Measurements from ENCODE around the gene CDC123.
"Not testable (repeated sequence)": the region's sequence is repeated elsewhere in the genome, so short reads cannot be mapped to it uniquely, and the experiment has no call there.

CDC123 gene

DNA sequence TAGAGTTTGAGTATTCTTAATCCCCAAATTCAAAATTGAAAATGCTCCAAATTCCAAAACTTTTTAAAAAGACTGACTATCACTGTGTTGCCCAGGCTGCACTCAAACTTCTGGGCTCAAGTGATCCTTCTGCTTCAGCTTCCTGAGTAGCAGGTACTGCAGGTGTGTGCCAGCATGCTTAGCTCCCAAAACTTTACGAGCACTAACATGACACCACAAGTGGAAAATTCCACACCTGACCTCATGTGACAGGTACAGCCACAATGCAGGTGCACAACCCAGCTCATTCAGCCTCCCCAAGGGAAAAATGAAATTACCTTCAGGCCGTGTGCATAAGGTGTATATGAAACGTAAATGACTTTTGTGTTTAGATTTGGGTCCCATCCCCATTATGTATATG is 16.5 kb downstream of the CDC123 start:
- H3K36me3 ChIP-seq (ENCODE audit: insufficient read depth, low read length), result peaks cover 91% of the 10 kb centered on the region
- WGBS, result 88% methylated on average over 1 of the region's 3 CpGs
- no peak overlapping the region for H3K4me3 ChIP-seq (ENCODE audit: low read length)
- H3K9ac ChIP-seq (ENCODE audit: low read depth, low read length), result no peak overlapping the region
- H3K27me3 ChIP-seq (ENCODE audit: insufficient read depth, low read length), result no peaks in the 10 kb centered on the region
- no peaks in the 10 kb centered on the region for H3K9me3 ChIP-seq (ENCODE audit: insufficient read depth, low read depth, low read length)
- H3K27ac ChIP-seq (ENCODE audit: low read depth, low read length), result no peak overlapping the region
- no peaks in the 10 kb centered on the region for H3K4me1 ChIP-seq (ENCODE audit: insufficient read depth, low read length)

DNA sequence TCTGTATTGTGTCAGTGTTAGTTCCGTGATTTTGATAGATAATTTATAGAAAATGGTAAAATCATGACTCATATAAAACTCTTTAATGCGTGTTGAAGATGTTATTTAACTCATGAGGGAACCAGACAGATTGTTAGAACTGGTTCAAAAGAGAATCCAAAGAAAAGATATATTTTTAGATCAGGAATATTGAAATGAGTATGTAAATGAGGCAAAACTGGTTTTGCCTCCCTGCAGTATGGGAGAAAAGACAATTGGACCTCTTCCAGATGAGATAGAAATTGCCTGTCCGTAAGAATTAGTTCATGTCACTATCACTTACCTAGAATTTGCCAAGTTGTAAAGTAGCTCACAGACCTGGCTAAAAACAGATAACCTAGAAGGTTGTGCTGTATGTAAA is 17.6 kb downstream of the CDC123 start:
- no peaks in the 10 kb centered on the region for H3K9me3 ChIP-seq (ENCODE audit: insufficient read depth, low read depth, low read length)
- no peak overlapping the region for H3K27ac ChIP-seq (ENCODE audit: low read depth, low read length)
- H3K9ac ChIP-seq (ENCODE audit: low read depth, low read length), result no peak overlapping the region
- no peak overlapping the region for H3K4me3 ChIP-seq (ENCODE audit: low read length)
- no peaks in the 10 kb centered on the region for H3K27me3 ChIP-seq (ENCODE audit: insufficient read depth, low read length)
- H3K4me1 ChIP-seq (ENCODE audit: insufficient read depth, low read length), result no peaks in the 10 kb centered on the region
- H3K36me3 ChIP-seq (ENCODE audit: insufficient read depth, low read length), result peaks cover 90% of the 10 kb centered on the region
- 91% methylated on average over 3 of the region's 3 CpGs for WGBS

DNA sequence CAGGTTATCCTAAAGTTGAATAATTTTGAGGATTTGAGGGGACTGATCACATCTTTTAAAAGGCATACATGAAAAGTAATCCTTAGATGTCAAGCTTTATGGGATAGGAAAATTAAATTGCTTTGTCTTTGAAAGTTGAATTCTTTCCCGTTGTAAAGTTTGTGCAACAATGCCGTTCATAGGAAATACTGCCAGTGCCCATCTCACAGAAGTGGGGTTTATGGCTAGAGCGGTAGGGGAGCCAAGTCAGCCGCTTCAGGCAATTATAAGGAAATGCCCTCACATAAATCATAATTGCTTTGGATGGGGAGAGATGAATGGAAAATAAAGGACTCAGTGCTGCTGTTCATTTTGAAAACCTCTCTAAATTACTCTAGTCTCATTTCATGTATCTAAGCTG is 18.1 kb downstream of the CDC123 start:
- H3K9me3 ChIP-seq (ENCODE audit: insufficient read depth, low read depth, low read length), result no peaks in the 10 kb centered on the region
- 94% methylated on average over 3 of the region's 4 CpGs for WGBS
- H3K4me1 ChIP-seq (ENCODE audit: insufficient read depth, low read length), result no peaks in the 10 kb centered on the region
- no peak overlapping the region for H3K9ac ChIP-seq (ENCODE audit: low read depth, low read length)
- no peaks in the 10 kb centered on the region for H3K27me3 ChIP-seq (ENCODE audit: insufficient read depth, low read length)
- no peak overlapping the region for H3K4me3 ChIP-seq (ENCODE audit: low read length)
- H3K36me3 ChIP-seq (ENCODE audit: insufficient read depth, low read length), result peaks cover 90% of the 10 kb centered on the region
- no peak overlapping the region for H3K27ac ChIP-seq (ENCODE audit: low read depth, low read length)

DNA sequence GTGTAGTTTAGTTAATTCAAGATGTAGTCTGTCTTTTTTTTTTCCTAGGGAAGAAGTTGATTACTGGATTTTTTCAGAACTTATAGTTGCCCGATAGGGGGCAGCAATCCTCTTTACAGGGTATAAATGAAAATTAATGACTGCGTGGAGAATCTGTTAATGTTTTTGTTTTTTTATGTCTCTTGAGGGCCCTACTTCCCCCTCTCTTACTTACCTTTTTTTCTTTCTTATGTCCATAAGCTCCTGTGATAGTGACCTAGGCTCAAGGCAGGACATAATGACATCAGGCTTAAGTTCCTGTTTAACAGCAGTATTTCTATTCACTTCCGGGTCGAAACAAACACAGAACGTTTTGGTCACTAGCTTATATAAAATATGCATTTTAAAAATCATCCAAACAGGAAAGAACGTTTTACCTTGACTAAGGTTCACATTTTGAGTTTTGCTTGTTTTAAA is 18.8 kb downstream of the CDC123 start:
- H3K4me1 ChIP-seq (ENCODE audit: insufficient read depth, low read length), result no peaks in the 10 kb centered on the region
- H3K4me3 ChIP-seq (ENCODE audit: low read length), result no peak overlapping the region
- H3K36me3 ChIP-seq (ENCODE audit: insufficient read depth, low read length), result peaks cover 89% of the 10 kb centered on the region
- H3K27me3 ChIP-seq (ENCODE audit: insufficient read depth, low read length), result no peaks in the 10 kb centered on the region
- no peaks in the 10 kb centered on the region for H3K9me3 ChIP-seq (ENCODE audit: insufficient read depth, low read depth, low read length)
- H3K27ac ChIP-seq (ENCODE audit: low read depth, low read length), result no peak overlapping the region
- 73% methylated on average over 5 of the region's 6 CpGs for WGBS
- no peak overlapping the region for H3K9ac ChIP-seq (ENCODE audit: low read depth, low read length)

DNA sequence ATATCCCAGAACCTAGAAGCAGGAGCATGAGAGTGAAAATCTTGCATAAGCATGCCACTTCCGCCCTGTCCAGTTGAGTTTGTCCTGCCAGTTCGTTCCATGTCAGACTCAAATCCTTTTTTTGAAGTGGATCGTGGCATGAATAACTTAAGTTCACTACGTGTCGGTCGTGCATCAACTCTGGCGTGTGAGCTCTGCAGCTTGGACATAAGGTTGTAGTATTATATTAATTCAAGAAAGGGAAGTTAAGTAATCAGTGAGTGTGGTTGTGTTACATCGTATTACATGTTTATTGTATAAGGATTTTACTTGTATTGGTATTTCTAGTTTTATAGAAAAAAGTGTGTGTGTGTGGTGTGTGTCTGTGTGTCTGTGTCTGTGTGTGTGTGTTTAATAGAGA is 23.0 kb downstream of the CDC123 start:
- H3K9me3 ChIP-seq (ENCODE audit: insufficient read depth, low read depth, low read length), result no peaks in the 10 kb centered on the region
- no peaks in the 10 kb centered on the region for H3K4me1 ChIP-seq (ENCODE audit: insufficient read depth, low read length)
- WGBS, result 95% methylated on average over 8 of the region's 8 CpGs
- no peak overlapping the region for H3K9ac ChIP-seq (ENCODE audit: low read depth, low read length)
- H3K4me3 ChIP-seq (ENCODE audit: low read length), result no peak overlapping the region
- H3K27me3 ChIP-seq (ENCODE audit: insufficient read depth, low read length), result no peaks in the 10 kb centered on the region
- peaks cover 81% of the 10 kb centered on the region for H3K36me3 ChIP-seq (ENCODE audit: insufficient read depth, low read length)
- H3K27ac ChIP-seq (ENCODE audit: low read depth, low read length), result no peak overlapping the region

DNA sequence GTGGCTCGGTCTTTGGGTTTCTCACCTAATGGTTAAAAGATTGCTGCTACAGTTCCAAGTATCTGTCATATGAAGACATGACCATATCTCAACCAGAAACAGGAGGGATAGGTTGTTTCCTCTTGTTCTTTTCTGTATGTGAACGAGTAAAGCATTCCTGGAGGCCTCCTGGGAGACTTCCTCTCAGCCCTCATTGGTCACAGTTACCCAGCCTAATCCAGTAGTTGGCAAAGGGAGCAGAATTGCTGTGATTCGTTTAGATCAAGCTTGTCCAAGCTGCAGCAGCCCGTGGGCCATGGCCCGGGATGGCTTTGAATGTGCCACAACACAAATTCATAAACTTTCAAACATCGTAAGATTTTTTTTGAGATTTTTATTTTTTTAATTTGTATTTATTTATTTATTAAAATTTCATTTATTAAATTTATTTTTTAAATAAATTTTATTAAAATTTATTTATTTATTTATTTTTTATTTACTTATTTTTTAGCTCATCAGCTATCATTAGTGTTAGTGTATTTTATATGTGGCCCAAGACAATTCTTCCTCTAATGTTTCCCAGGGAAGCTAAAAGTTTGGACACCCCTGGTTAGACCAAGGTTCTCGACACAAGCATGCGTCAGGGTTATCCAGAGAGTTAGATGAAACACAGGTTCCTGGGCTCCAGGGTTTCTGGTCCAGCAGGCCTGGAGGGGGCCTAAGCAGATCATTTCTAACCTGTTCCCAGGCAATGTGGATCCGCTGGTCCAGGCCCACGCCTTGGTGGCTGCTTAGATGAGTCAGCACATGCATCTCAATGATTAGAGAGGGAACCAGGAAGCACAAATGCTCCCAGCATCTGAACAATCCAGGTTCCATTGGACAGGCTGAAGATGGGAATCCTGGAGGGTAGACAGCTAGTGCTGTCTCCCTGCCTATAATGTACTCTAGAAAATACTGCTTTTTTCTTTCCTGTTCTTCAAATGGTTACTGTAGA is 25.6 kb downstream of the CDC123 start:
- Histone ChIP-seq H3K4me3 (ENCODE audit: low read length) (no peak overlapping the region), H3K4me1 (ENCODE audit: insufficient read depth, low read length) (no peaks in the 10 kb centered on the region), H3K36me3 (ENCODE audit: insufficient read depth, low read length) (peaks cover 78% of the 10 kb centered on the region), H3K9ac (ENCODE audit: low read depth, low read length) (no peak overlapping the region), H3K27me3 (ENCODE audit: insufficient read depth, low read length) (no peaks in the 10 kb centered on the region), H3K9me3 (ENCODE audit: insufficient read depth, low read depth, low read length) (peaks cover 3% of the 10 kb centered on the region; the same call in 1 of the 2 replicates), H3K27ac (ENCODE audit: low read depth, low read length) (no peak overlapping the region)
- 93% methylated on average over 9 of the region's 10 CpGs for WGBS

DNA sequence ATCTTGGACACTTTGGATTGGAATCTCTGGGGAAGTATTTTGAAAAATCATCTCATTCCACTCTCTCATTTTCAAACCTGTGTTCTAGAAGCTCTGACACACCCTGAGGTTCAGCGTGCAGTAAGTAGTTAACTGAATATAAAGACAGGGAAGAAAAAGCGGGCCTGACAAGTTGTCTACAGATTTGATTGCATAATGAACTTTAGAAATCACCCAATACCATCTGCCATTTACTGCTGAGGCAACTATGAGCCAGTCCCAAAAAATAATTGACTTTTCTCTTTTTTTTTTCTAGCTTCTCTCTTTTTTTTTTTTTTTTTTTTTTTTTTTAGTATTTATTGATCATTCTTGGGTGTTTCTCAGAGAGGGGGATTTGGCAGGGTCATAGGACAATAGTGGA is 29.5 kb downstream of the CDC123 start:
- Histone ChIP-seq H3K27me3 (ENCODE audit: insufficient read depth, low read length) (no peaks in the 10 kb centered on the region), H3K36me3 (ENCODE audit: insufficient read depth, low read length) (peaks cover 71% of the 10 kb centered on the region), H3K9me3 (ENCODE audit: insufficient read depth, low read depth, low read length) (peaks cover 3% of the 10 kb centered on the region; the same call in 1 of the 2 replicates), H3K4me1 (ENCODE audit: insufficient read depth, low read length) (no peaks in the 10 kb centered on the region), H3K9ac (ENCODE audit: low read depth, low read length) (no peak overlapping the region), H3K4me3 (ENCODE audit: low read length) (no peak overlapping the region), H3K27ac (ENCODE audit: low read depth, low read length) (no peak overlapping the region)
- WGBS, result 100% methylated on average over 2 of the region's 2 CpGs

DNA sequence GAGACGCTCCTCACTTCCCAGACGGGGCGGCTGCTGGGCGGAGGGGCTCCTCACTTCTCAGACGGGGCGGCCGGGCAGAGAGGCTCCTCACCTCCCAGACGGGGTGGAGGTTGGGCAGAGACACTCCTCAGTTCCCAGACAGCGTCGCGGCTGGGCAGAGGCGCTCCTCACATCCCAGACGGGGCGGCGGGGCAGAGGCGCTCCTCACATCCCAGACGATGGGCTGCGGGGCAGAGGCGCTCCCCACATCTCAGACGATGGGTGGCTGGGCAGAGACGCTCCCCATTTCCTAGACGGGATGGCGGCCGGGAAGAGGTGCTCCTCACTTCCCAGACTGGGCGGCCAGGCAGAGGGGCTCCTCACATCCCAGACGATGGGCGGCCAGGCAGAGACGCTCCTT is 30.4 kb downstream of the CDC123 start:
- H3K9me3 ChIP-seq (ENCODE audit: insufficient read depth, low read depth, low read length); H3K27me3 ChIP-seq (ENCODE audit: insufficient read depth, low read length); H3K4me3 ChIP-seq (ENCODE audit: low read length); H3K4me1 ChIP-seq (ENCODE audit: insufficient read depth, low read length); H3K27ac ChIP-seq (ENCODE audit: low read depth, low read length); H3K9ac ChIP-seq (ENCODE audit: low read depth, low read length): not testable (repeated sequence)
- 95% methylated on average over 28 of the region's 28 CpGs for WGBS
- peaks cover 73% of the 10 kb centered on the region for H3K36me3 ChIP-seq (ENCODE audit: insufficient read depth, low read length)

DNA sequence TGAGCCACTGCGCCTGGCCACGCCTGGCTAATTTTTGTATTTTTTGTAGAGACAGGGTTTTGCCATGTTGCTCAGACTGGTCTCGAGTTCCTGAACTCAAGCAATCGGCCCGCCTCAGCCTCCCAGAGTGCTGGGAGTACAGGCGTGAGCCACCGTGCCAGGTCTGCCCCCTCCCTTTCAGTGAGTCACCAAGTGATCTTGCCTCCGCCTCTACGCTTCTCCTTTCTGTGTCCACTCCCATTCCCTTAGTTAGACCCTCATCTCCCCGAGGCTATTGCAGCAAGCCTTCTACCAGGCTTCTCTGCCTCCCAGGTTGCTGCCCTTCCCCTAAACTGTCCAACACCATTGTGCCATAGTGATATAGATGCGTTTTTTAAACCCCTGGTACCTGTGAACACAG is 32.9 kb downstream of the CDC123 start:
- Histone ChIP-seq H3K4me1 (ENCODE audit: insufficient read depth, low read length) (no peaks in the 10 kb centered on the region), H3K9ac (ENCODE audit: low read depth, low read length) (no peak overlapping the region), H3K27ac (ENCODE audit: low read depth, low read length) (no peak overlapping the region), H3K36me3 (ENCODE audit: insufficient read depth, low read length) (peaks cover 81% of the 10 kb centered on the region), H3K4me3 (ENCODE audit: low read length) (no peak overlapping the region), H3K9me3 (ENCODE audit: insufficient read depth, low read depth, low read length) (peaks cover 3% of the 10 kb centered on the region; the same call in 1 of the 2 replicates), H3K27me3 (ENCODE audit: insufficient read depth, low read length) (no peaks in the 10 kb centered on the region)
- 93% methylated on average over 11 of the region's 11 CpGs for WGBS

DNA sequence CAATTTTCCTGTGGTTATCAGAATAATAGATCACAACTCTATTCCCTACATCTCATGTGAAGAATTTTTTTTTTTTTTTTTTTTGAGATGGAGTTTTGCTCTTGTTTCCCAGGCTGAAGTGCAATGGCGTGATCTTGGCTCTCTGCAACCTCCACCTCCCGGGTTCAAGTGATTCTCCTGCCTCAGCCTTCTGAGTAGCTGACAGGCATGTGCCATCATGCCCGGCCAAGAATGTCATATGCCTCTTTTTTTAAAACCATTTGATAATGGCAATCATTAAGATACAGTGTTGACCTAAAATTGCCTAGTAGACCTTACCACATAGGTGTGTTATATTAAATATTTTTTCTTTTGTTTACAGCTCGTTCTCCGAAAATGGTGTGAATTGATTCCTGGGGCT is 38.7 kb downstream of the CDC123 start:
- H3K36me3 ChIP-seq (ENCODE audit: insufficient read depth, low read length), result peaks cover 95% of the 10 kb centered on the region
- H3K27me3 ChIP-seq (ENCODE audit: insufficient read depth, low read length); H3K9ac ChIP-seq (ENCODE audit: low read depth, low read length); H3K4me1 ChIP-seq (ENCODE audit: insufficient read depth, low read length); H3K4me3 ChIP-seq (ENCODE audit: low read length); H3K9me3 ChIP-seq (ENCODE audit: insufficient read depth, low read depth, low read length); H3K27ac ChIP-seq (ENCODE audit: low read depth, low read length): not testable (repeated sequence)
- 91% methylated on average over 5 of the region's 5 CpGs for whole genome bisulfite sequencing

DNA sequence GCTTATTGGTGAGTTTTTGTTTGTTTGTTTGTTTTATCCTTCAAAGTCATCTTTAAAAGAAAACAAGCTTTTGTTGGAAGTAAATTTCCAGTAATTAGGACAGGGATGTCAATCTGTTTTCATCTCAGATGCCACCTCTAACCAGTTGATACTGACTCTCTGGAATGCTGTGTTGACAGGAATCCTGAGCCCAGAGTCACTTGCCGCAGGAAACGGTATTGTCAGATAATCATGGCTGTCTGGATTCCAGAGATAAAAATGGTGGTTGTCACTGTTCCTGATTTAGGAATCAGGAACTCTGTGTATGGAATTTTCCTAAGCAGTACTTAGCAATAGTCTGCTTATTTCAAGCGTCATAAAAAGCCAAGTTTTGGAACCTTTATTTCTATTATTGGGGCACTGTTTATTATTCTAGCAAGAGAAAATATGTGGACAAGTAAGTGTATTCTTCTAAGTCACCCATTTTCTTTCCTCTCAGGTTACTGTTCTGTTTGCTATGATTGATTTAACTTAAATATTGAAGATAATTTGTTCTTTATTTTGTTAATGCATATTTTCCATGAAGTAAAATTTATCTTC is 39.2 kb downstream of the CDC123 start:
- H3K27ac ChIP-seq (ENCODE audit: low read depth, low read length), result no peak overlapping the region
- H3K4me1 ChIP-seq (ENCODE audit: insufficient read depth, low read length), result no peaks in the 10 kb centered on the region
- no peaks in the 10 kb centered on the region for H3K9me3 ChIP-seq (ENCODE audit: insufficient read depth, low read depth, low read length)
- no peak overlapping the region for H3K9ac ChIP-seq (ENCODE audit: low read depth, low read length)
- WGBS, result 92% methylated on average over 3 of the region's 3 CpGs
- H3K4me3 ChIP-seq (ENCODE audit: low read length), result no peak overlapping the region
- no peaks in the 10 kb centered on the region for H3K27me3 ChIP-seq (ENCODE audit: insufficient read depth, low read length)
- peaks cover 93% of the 10 kb centered on the region for H3K36me3 ChIP-seq (ENCODE audit: insufficient read depth, low read length)
